Renal cortex interstitium (tissue), 11 donors: ENCODE data around the gene ACTR5. TPM values are rescaled to one million over a fixed set of nuclear protein-coding genes. Genes with fewer than 3 reads are reported as not detected.

ENCODE experiments used
- DNase-seq, 11 donors: peaks; one replicate each; pipeline ENCODE4 v3.0.0-alpha.2; 2013; ENCODE audit warnings: low read depth in 9 of 11, low spot score in 4 of 11; ENCODE audit errors: extremely low read depth in 1 of 11
- polyA plus RNA-seq, 3 donors: library from polyadenylated mRNA; unstranded; fragments of 120-200 nt; gene quantifications; one replicate each; pipeline ENCODE4 v1.2.1, GENCODE V29; 2013; ENCODE audit not compliant: insufficient read length in 3 of 3

ACTR5 gene
- polyA plus RNA-seq, 3 donors = 9.1 to 10.2 (median 9.5) TPM

- DNase-seq = no peak
Observed at GRCh38 chr20:38818113-38819065, 70.1 kb downstream of the ACTR5 start.

Other genes with a start within 250 kb of the ACTR5 start
- not detected for gene ADIG, start 167.3 kb upstream of the ACTR5 start, polyA plus RNA-seq
- gene ARHGAP40, start 146.7 kb upstream of the ACTR5 start, polyA plus RNA-seq = under 1 TPM; 0.39 to 0.86 (median 0.79) TPM
- 1 to 10 TPM; 1.4 to 3.0 (median 2.2) TPM for gene SLC32A1, start 24.0 kb upstream of the ACTR5 start, polyA plus RNA-seq
- 1 to 10 TPM; 7.4 to 8.1 (median 7.5) TPM for gene PPP1R16B, start 57.2 kb downstream of the ACTR5 start, polyA plus RNA-seq
- 10 to 100 TPM; 12.0 to 17.9 (median 17.5) TPM for gene FAM83D, start 178.0 kb downstream of the ACTR5 start, polyA plus RNA-seq
- gene DHX35, start 213.9 kb downstream of the ACTR5 start, polyA plus RNA-seq = 10 to 100 TPM; 15.8 to 17.2 (median 16.9) TPM